OCI-LY3 (cell line): ENCODE results near the gene SLC22A4.

Source experiments
- H2AFZ ChIP-seq: fragments of 200-600, 300-600 bp; shearing (Covaris generic); 2 replicates; pipeline ENCODE4 v1.6.0; 2014; ENCODE audit warnings: antibody characterized with exemption, low read depth, low read length
- H3K27ac ChIP-seq: fragments of 200-600, 300-600 bp; sonication (generic); 2 replicates; pipeline ENCODE4 v1.5.1; 2014; ENCODE audit warnings: mild to moderate bottlenecking, low read length, moderate library complexity, mixed read lengths
- H3K27me3 ChIP-seq: fragments of 200-600, 300-600 bp; sonication (generic); 2 replicates; pipeline ENCODE4 v1.6.1; 2014; ENCODE audit warnings: low read depth, low read length, mixed read lengths
- H3K36me3 ChIP-seq: fragments of 200-600, 300-600 bp; sonication (generic); replicated peaks from 2 replicates; pipeline ENCODE3; 2014; ENCODE audit warnings: low read depth, low read length, mixed read lengths
- H3K4me1 ChIP-seq: fragments of 300-600, 200-600 bp; sonication (generic); 2 replicates; pipeline ENCODE4 v1.6.1; 2014; ENCODE audit warnings: low read length, mixed read lengths
- H3K4me2 ChIP-seq: fragments of 200-600, 300-600 bp; sonication (generic); 2 replicates; pipeline ENCODE4 v1.6.1; 2014; ENCODE audit warnings: low read length, mixed read lengths
- H3K4me3 ChIP-seq: fragments of 300-600, 200-600 bp; sonication (generic); 2 replicates; pipeline ENCODE4 v1.5.1; 2014; ENCODE audit warnings: antibody characterized with exemption, mild to moderate bottlenecking, low read length, moderate library complexity
- H3K79me2 ChIP-seq: fragments of 300-600, 200-600 bp; shearing (Covaris generic); 2 replicates; pipeline ENCODE4 v1.6.1; 2014; ENCODE audit warnings: mild to moderate bottlenecking, low read length, mixed read lengths
- H3K9ac ChIP-seq: fragments of 300-600, 200-600 bp; shearing (Covaris generic); 2 replicates; pipeline ENCODE4 v1.6.0; 2014; ENCODE audit warnings: mild to moderate bottlenecking, low read length, moderate library complexity
- H3K9me3 ChIP-seq: fragments of 200-600, 300-600 bp; shearing (Covaris generic); 2 replicates; pipeline ENCODE4 v1.6.1; 2014; ENCODE audit warnings: low read length, mixed read lengths; ENCODE audit not compliant: insufficient read depth
- H4K20me1 ChIP-seq: fragments of 200-600, 300-600 bp; sonication (generic); 2 replicates; pipeline ENCODE4 v1.6.1; 2016; ENCODE audit warnings: low read length, mixed read lengths; ENCODE audit not compliant: insufficient read depth
- CTCF ChIP-seq: fragments of 200-600, 300-600 bp; sonication (generic); IDR thresholded peaks from 2 replicates; pipeline ENCODE4 v1.5.1; 2014; ENCODE audit warnings: antibody characterized with exemption, low read length, low read depth
- EZH2phosphoT487 ChIP-seq: fragments of 200-600 bp; shearing (Covaris generic); IDR thresholded peaks from 2 replicates; pipeline ENCODE4 v1.6.1; 2018; ENCODE audit warnings: antibody characterized with exemption, mixed run types, low read depth

Gene SLC22A4

GRCh38 chr5:132268769-132269551 is 25.2 kb upstream of the SLC22A4 start:
- Histone ChIP-seq H4K20me1 (no peaks in the 10 kb centered on the region), H3K27ac (no peak overlapping the region), H3K4me1 (peaks cover 21% of the 10 kb centered on the region), H3K9ac (no peak overlapping the region), H3K79me2 (no peaks in the 10 kb centered on the region), H3K4me2 (peak overlapping the region; percentile 23; the same call in 1 of the 2 replicates), H3K4me3 (no peak overlapping the region), H3K9me3 (no peaks in the 10 kb centered on the region), H2AFZ (no peak overlapping the region), H3K27me3 (no peaks in the 10 kb centered on the region; the same call in 1 of the 2 replicates), H3K36me3 (no peaks in the 10 kb centered on the region)
- no peak for TF ChIP-seq EZH2phosphoT487
- no peak for TF ChIP-seq CTCF

- H3K27ac ChIP-seq = no peak overlapping the region
- H3K9me3 ChIP-seq = no peaks in the 10 kb centered on the region
- H4K20me1 ChIP-seq = no peaks in the 10 kb centered on the region
- TF ChIP-seq EZH2phosphoT487 (no peak), CTCF (no peak)
- H3K79me2 ChIP-seq = no peaks in the 10 kb centered on the region
- H3K4me1 ChIP-seq = peaks cover 21% of the 10 kb centered on the region
- H3K4me2 ChIP-seq = no peak overlapping the region
- H3K27me3 ChIP-seq = no peaks in the 10 kb centered on the region; the same call in 1 of the 2 replicates
- no peak overlapping the region for H3K9ac ChIP-seq
- no peak overlapping the region for H3K4me3 ChIP-seq
- H2AFZ ChIP-seq = no peak overlapping the region
- H3K36me3 ChIP-seq = no peaks in the 10 kb centered on the region
Measured at GRCh38 chr5:132269635-132270334, 24.4 kb upstream of the SLC22A4 start.

GRCh38 chr5:132270335-132270665 is 23.9 kb upstream of the SLC22A4 start:
- H3K27me3 ChIP-seq = no peaks in the 10 kb centered on the region; the same call in 1 of the 2 replicates
- H3K36me3 ChIP-seq = no peaks in the 10 kb centered on the region
- H4K20me1 ChIP-seq = no peaks in the 10 kb centered on the region
- no peak for TF ChIP-seq CTCF
- TF ChIP-seq EZH2phosphoT487 = no peak
- no peak overlapping the region for H3K27ac ChIP-seq
- peaks cover 21% of the 10 kb centered on the region for H3K4me1 ChIP-seq
- H3K4me2 ChIP-seq = no peak overlapping the region
- H3K79me2 ChIP-seq = no peaks in the 10 kb centered on the region
- H2AFZ ChIP-seq = no peak overlapping the region
- no peaks in the 10 kb centered on the region for H3K9me3 ChIP-seq
- H3K4me3 ChIP-seq = no peak overlapping the region
- no peak overlapping the region for H3K9ac ChIP-seq

GRCh38 chr5:132270706-132271105 is 23.5 kb upstream of the SLC22A4 start:
- Histone ChIP-seq H3K27me3 (no peaks in the 10 kb centered on the region; the same call in 1 of the 2 replicates), H3K4me2 (no peak overlapping the region), H3K9me3 (no peaks in the 10 kb centered on the region), H3K4me1 (peaks cover 21% of the 10 kb centered on the region), H3K9ac (no peak overlapping the region), H3K4me3 (no peak overlapping the region), H3K27ac (no peak overlapping the region), H4K20me1 (no peaks in the 10 kb centered on the region), H3K79me2 (no peaks in the 10 kb centered on the region), H2AFZ (no peak overlapping the region), H3K36me3 (no peaks in the 10 kb centered on the region)
- TF ChIP-seq CTCF = no peak
- no peak for TF ChIP-seq EZH2phosphoT487
